CD4-positive, alpha-beta T cell (primary cell): ENCODE results near the gene FILIP1. TPM values are rescaled to one million over a fixed set of nuclear protein-coding genes. Genes with fewer than 3 reads are reported as not detected.
A peak's percentile ranks its signal among the peaks of the same experiment; 100 is the strongest.

ENCODE experiments used
- ATAC-seq: fragments of 200-7000 bp; cut with Tn5 transposase; one replicate; pipeline ENCODE4 v1.10.0; 2022; ENCODE audit warnings: mild to moderate bottlenecking; ENCODE audit not compliant: poor library complexity
- CTCF ChIA-PET: fragments of 350-600 bp; sonication (Branson Sonifier 250); formaldehyde crosslinking; loops from one replicate; lab custom pipeline; 2021; ENCODE audit warnings: antibody characterized with exemption, inconsistent platforms; lab: Charles Lee
- POLR2A ChIA-PET: fragments of 350-600 bp; sonication (Branson Sonifier 250); formaldehyde crosslinking; loops from one replicate; lab custom pipeline; 2021; ENCODE audit warnings: antibody characterized with exemption, inconsistent platforms; lab: Charles Lee
- DNase-seq, 14 experiments: peaks; one replicate each; pipeline ENCODE4 v3.0.0-alpha.2; 2013 to 2020; ENCODE audit warnings: mixed read lengths in 2 of 14
- H3K27ac ChIP-seq, 2 donors: one replicate each; pipeline versions ENCODE4 v1.5.1 to v1.7.0; 2013; ENCODE audit warnings: low read length in 2 of 2, low read depth in 1 of 2, mild to moderate bottlenecking in 1 of 2
- H3K27me3 ChIP-seq, 2 experiments: 1 replicate in 1 of 2; 2 replicates in 1 of 2; pipeline versions ENCODE4 v1.6.1 to v1.7.0; 2013; ENCODE audit warnings: low read length in 2 of 2, control low read depth in 1 of 2, mild to moderate bottlenecking in 1 of 2, moderate library complexity in 1 of 2; ENCODE audit not compliant: insufficient read depth in 2 of 2, control insufficient read depth in 1 of 2
- H3K36me3 ChIP-seq: one replicate; pipeline ENCODE4 v1.6.1; 2013; ENCODE audit warnings: low read length, control low read depth; ENCODE audit not compliant: insufficient read depth
- H3K4me1 ChIP-seq: one replicate; pipeline ENCODE4 v1.6.1; 2013; ENCODE audit warnings: low read length, control low read depth; ENCODE audit not compliant: insufficient read depth
- H3K4me3 ChIP-seq: one replicate; pipeline ENCODE4 v1.5.1; 2013; ENCODE audit warnings: mild to moderate bottlenecking, low read length, moderate library complexity
- H3K9me3 ChIP-seq, 2 experiments: 1 replicate in 1 of 2; 2 replicates in 1 of 2; pipeline versions ENCODE4 v1.6.1 to v1.7.0; 2013; ENCODE audit warnings: low read length in 2 of 2, mild to moderate bottlenecking in 2 of 2, control low read depth in 1 of 2, moderate library complexity in 1 of 2; ENCODE audit not compliant: control insufficient read depth in 1 of 2, insufficient read depth in 1 of 2
- H3K27ac Mint-ChIP-seq: one replicate; pipeline ENCODE4 v1.8.0; 2020; ENCODE audit warnings: mixed read lengths
- H3K27me3 Mint-ChIP-seq: one replicate; pipeline ENCODE4 v1.8.0; 2021; ENCODE audit warnings: mixed read lengths
- H3K36me3 Mint-ChIP-seq: one replicate; pipeline ENCODE4 v1.8.0; 2021; ENCODE audit warnings: low read depth, mixed read lengths
- H3K4me1 Mint-ChIP-seq: one replicate; pipeline ENCODE4 v1.8.0; 2021; ENCODE audit warnings: low read depth, mixed read lengths
- H3K4me3 Mint-ChIP-seq: one replicate; pipeline ENCODE4 v1.8.0; 2020; ENCODE audit warnings: mild to moderate bottlenecking, mixed read lengths
- H3K9me3 Mint-ChIP-seq: one replicate; pipeline ENCODE4 v1.8.0; 2020; ENCODE audit warnings: mixed read lengths
- intact Hi-C, 2 experiments: fragments of 100-400 bp; cut with DNase I in 1 of 2; cut with micrococcal nuclease in 1 of 2; formaldehyde crosslinking; loops; one replicate each; pipeline versions ENCODE4 v1.15.1 to v1.9.0; 2023 to 2025; cut with DNase I, micrococcal nuclease
- total RNA-seq, 174 experiments: library from RNA in 2 of 174; stranded (reverse) in 2 of 174; gene quantifications; one replicate each; pipeline ENCODE4 v1.2.3 and lab custom pipeline; 2021 to 2026
- TF ChIP-seq, protein P1 (sequence below): fragments of 200-600 bp; IDR thresholded peaks from one replicate; pipeline ENCODE4 v1.8.0; 2022; ENCODE audit warnings: antibody characterized with exemption, mild to moderate bottlenecking

The FILIP1 gene
- total RNA-seq, 2 experiments from 2014 or later, result 0.06 TPM; not detected in 1

DNA sequence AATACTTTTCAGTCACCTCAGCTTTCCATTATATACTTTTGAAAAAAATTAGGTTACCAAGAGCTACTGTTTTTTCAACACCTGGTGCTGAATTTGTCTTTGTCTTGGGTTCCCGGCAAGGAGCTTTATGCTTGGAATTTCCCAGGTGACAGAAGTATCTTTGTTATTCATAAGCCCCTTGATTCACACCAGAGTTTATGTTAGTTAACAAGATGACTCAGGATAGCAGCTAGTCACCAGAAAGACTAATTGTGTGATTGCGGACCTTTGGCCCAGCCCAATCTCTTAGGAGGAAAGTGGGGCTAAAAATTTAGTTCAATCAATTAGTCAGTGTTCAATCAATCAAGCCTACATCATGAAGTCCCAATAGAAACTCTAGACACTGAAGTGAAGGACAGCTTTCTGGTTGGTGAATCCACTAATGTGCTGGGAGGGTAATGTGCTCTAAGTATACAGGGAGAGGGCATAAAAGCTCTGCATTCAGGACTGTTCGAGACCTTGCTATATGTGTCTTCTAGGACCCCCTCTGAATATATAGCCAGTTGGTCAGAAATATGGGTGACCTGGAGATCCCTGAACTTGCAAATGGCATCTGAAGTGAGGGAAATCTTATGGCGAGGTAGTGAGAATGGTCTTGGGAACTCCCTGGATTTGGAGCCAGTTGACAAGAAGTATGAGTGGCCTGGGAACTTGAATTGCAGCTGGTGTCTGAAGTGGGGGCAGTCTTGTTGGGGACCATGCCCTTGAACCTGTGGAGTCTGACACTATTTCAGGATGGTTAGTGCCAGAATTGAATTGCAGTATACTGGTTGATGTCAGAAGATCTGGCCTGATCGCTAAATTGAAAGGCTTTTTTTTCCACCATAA lies 225.2 kb downstream of the FILIP1 start:
- Mint-ChIP-seq H3K9me3 (no peaks in the 10 kb centered on the region), H3K36me3 (peaks cover 44% of the 10 kb centered on the region)
- intact Hi-C loops, result no loop called here

DNA sequence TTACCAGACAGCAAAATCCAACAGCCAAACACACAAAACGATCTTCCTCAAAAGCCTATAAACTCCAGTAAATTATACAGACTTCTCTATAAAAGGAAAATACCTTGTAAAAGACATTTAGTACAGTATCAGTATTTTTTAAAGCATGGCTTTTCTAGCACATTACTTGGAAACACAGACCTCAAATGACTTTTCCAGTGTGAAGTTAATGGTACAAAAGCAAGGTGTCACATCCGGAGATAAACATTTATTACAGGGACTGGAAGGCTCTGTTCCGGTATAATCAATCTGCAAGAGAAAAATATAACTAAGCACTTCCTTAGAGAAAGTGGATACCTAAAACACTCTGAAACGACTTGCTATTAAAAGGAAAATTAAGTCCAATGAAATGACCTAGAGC lies 226.1 kb downstream of the FILIP1 start:
- peaks cover 46% of the 10 kb centered on the region for H3K36me3 Mint-ChIP-seq
- Histone ChIP-seq H3K4me1 (no peaks in the 10 kb centered on the region), H3K27me3 (no peaks in the 10 kb centered on the region), H3K9me3 (no peaks in the 10 kb centered on the region), H3K36me3 (peaks cover 18% of the 10 kb centered on the region), H3K27ac (no peak overlapping the region), H3K4me3 (no peak overlapping the region)
- ChIA-PET POLR2A (interaction anchor here (1.4 to 1.7 kb wide), 2 partner anchors 11 to 24 kb away, joined by 4 to 5 read pairs; partner anchors contain the start of gene COX7A2), CTCF (interaction anchor here (0.6 to 1.5 kb wide), 7 partner anchors 11 to 1775 kb away, joined by 3 to 5 read pairs (median 4); partner anchors contain the start of gene TMEM30A)
- no peak overlapping the region for H3K4me3 Mint-ChIP-seq
- intact Hi-C loops, result loop anchor here (2.0 kb wide), 2 partner anchors 17 to 259 kb away; partner anchors contain the start of gene TMEM30A (in 1 of the 2)
- H3K27me3 Mint-ChIP-seq, result no peaks in the 10 kb centered on the region
- no peak overlapping the region for H3K27ac Mint-ChIP-seq
- TF ChIP-seq, protein P1, sequence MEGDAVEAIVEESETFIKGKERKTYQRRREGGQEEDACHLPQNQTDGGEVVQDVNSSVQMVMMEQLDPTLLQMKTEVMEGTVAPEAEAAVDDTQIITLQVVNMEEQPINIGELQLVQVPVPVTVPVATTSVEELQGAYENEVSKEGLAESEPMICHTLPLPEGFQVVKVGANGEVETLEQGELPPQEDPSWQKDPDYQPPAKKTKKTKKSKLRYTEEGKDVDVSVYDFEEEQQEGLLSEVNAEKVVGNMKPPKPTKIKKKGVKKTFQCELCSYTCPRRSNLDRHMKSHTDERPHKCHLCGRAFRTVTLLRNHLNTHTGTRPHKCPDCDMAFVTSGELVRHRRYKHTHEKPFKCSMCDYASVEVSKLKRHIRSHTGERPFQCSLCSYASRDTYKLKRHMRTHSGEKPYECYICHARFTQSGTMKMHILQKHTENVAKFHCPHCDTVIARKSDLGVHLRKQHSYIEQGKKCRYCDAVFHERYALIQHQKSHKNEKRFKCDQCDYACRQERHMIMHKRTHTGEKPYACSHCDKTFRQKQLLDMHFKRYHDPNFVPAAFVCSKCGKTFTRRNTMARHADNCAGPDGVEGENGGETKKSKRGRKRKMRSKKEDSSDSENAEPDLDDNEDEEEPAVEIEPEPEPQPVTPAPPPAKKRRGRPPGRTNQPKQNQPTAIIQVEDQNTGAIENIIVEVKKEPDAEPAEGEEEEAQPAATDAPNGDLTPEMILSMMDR, result no peak
- H3K9me3 Mint-ChIP-seq, result no peaks in the 10 kb centered on the region
- ATAC-seq (no peak), DNase-seq (no peak)
- H3K4me1 Mint-ChIP-seq, result peaks cover 49% of the 10 kb centered on the region

More for the DNA sequence above, 225.2 kb downstream of the FILIP1 start:
- no peaks in the 10 kb centered on the region for H3K27me3 Mint-ChIP-seq
- Histone ChIP-seq H3K4me1 (no peaks in the 10 kb centered on the region), H3K27me3 (no peaks in the 10 kb centered on the region), H3K9me3 (no peaks in the 10 kb centered on the region), H3K27ac (no peak overlapping the region), H3K36me3 (peaks cover 18% of the 10 kb centered on the region), H3K4me3 (no peak overlapping the region)
- peak in 2 of 14 experiments; percentile 14 to 32 for DNase-seq
- CTCF ChIA-PET, result interaction anchor here (0.8 to 1.2 kb wide), 3 partner anchors 10 to 59 kb away, joined by 3 to 4 read pairs (median 3); no protein-coding TSS in a partner anchor
- peaks cover 55% of the 10 kb centered on the region for H3K4me1 Mint-ChIP-seq
- peak overlapping the region; percentile 21 for H3K27ac Mint-ChIP-seq
- ATAC-seq, result no peak
- H3K4me3 Mint-ChIP-seq, result no peak overlapping the region
- POLR2A ChIA-PET, result interaction anchor here (1.7 kb wide), 1 partner anchor 10 kb away, joined by 5 read pairs; no protein-coding TSS in a partner anchor
- TF ChIP-seq, protein P1, result no peak

DNA sequence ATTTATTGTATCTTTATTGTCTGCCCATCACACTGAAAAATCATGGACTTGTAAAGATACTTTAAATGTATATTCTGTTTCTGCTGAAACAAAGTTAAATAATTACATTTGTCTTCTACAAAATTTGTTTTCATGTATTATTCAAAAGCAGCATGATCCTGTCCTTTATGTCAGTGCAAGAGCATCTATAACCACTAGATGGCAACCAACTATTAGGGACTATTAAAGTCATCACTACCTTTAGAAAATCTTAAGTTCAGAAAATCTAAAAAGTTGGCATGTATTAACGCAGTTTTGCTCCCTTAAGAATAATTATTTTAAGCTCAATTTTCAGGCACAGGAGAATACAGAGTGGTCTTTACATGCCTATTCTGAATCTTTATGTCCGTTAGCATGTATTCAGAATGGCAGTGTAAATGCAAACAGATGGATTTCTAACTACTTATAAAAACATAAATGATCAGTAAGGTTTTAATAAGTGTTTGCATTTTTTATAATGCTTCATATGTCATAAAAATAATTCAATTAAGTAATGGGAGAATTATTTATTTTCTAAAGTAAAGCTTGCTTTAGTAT lies 226.8 kb downstream of the FILIP1 start:
- Histone ChIP-seq H3K27ac (no peak overlapping the region), H3K27me3 (no peaks in the 10 kb centered on the region), H3K4me1 (no peaks in the 10 kb centered on the region), H3K4me3 (no peak overlapping the region), H3K9me3 (no peaks in the 10 kb centered on the region), H3K36me3 (peaks cover 20% of the 10 kb centered on the region)
- peaks cover 46% of the 10 kb centered on the region for H3K36me3 Mint-ChIP-seq
- H3K4me1 Mint-ChIP-seq, result peaks cover 43% of the 10 kb centered on the region
- H3K27me3 Mint-ChIP-seq, result no peaks in the 10 kb centered on the region
- DNase-seq, result peak in 3 of 14 experiments; percentile 58 to 67 (median 66)
- H3K9me3 Mint-ChIP-seq, result no peaks in the 10 kb centered on the region
- intact Hi-C loops, result loop anchor here (1.0 to 2.0 kb wide), 4 partner anchors 18 to 279 kb away; partner anchors contain the start of gene TMEM30A (in 1 of the 2)
- ChIA-PET POLR2A (interaction anchor here (1.4 to 1.7 kb wide), 2 partner anchors 12 to 23 kb away, joined by 4 to 5 read pairs; partner anchors contain the start of gene COX7A2), CTCF (interaction anchor here (0.6 to 1.5 kb wide), 9 partner anchors 8 to 1775 kb away, joined by 3 to 5 read pairs (median 3); partner anchors contain the start of gene TMEM30A)
- no peak overlapping the region for H3K4me3 Mint-ChIP-seq
- TF ChIP-seq, protein P1, result peak; percentile 89
- peak; percentile 76 for ATAC-seq
- H3K27ac Mint-ChIP-seq, result peak overlapping the region; percentile 0
